MM.1S (cell line): ENCODE data around the gene CBX2.

Experiments used
- DNase-seq: peaks from one replicate; pipeline ENCODE4 v3.0.0-alpha.2; 2015
- H2AFZ ChIP-seq: fragments of 300-600 bp; sonication (generic); 2 replicates; pipeline ENCODE4 v1.6.0; 2016; ENCODE audit warnings: antibody characterized with exemption, low read length
- H3F3A ChIP-seq: fragments of 300-600 bp; sonication (generic); 2 replicates; pipeline ENCODE4 v1.6.1; 2016; ENCODE audit warnings: mild to moderate bottlenecking, antibody characterized with exemption, low read length, moderate library complexity, mixed read lengths; ENCODE audit not compliant: insufficient read depth
- H3K27ac ChIP-seq: fragments of 300-600 bp; sonication (generic); 2 replicates; pipeline ENCODE4 v1.5.1; 2016; ENCODE audit warnings: mild to moderate bottlenecking, low read length
- H3K27me3 ChIP-seq: fragments of 300-600 bp; sonication (generic); replicated peaks from 2 replicates; pipeline ENCODE4 v1.6.0; 2016; ENCODE audit warnings: low read length; ENCODE audit not compliant: insufficient read depth
- H3K36me3 ChIP-seq: fragments of 300-600 bp; sonication (generic); replicated peaks from 2 replicates; pipeline ENCODE4 v1.6.1; 2016; ENCODE audit warnings: mild to moderate bottlenecking, low read length, mixed read lengths; ENCODE audit not compliant: insufficient read depth
- H3K4me1 ChIP-seq: fragments of 300-600 bp; sonication (generic); 2 replicates; pipeline ENCODE4 v1.6.1; 2016; ENCODE audit warnings: low read length, mixed read lengths
- H3K4me2 ChIP-seq: fragments of 300-600 bp; sonication (generic); 2 replicates; pipeline ENCODE4 v1.6.0; 2016; ENCODE audit warnings: low read depth, low read length
- H3K4me3 ChIP-seq: fragments of 300-600 bp; sonication (generic); 2 replicates; pipeline ENCODE4 v1.5.1; 2016; ENCODE audit warnings: low read length, mixed read lengths
- H3K79me2 ChIP-seq: fragments of 300-600 bp; sonication (generic); 2 replicates; pipeline ENCODE4 v1.6.1; 2016; ENCODE audit warnings: mixed run types, low read length, mixed read lengths
- H3K9ac ChIP-seq: fragments of 300-600 bp; sonication (generic); 2 replicates; pipeline ENCODE4 v1.6.1; 2016; ENCODE audit warnings: low read length, mixed read lengths
- H3K9me2 ChIP-seq: fragments of 300-600 bp; sonication (generic); replicated peaks from 2 replicates; pipeline ENCODE4 v1.6.1; 2016; ENCODE audit warnings: mild to moderate bottlenecking, low read length, mixed read lengths; ENCODE audit not compliant: insufficient read depth
- H3K9me3 ChIP-seq: fragments of 300-600 bp; sonication (generic); replicated peaks from 2 replicates; pipeline ENCODE4 v1.6.1; 2016; ENCODE audit warnings: mild to moderate bottlenecking, low read length, mixed read lengths; ENCODE audit not compliant: insufficient read depth
- H4K20me1 ChIP-seq: fragments of 300-600 bp; sonication (generic); 2 replicates; pipeline ENCODE4 v1.6.1; 2016; ENCODE audit warnings: mild to moderate bottlenecking, low read length, moderate library complexity, mixed read lengths; ENCODE audit not compliant: insufficient read depth
- CTCF ChIP-seq: fragments of 300-600 bp; sonication (generic); IDR thresholded peaks from 2 replicates; pipeline ENCODE4 v1.5.1; 2016; ENCODE audit warnings: antibody characterized with exemption, low read length, mixed read lengths
- EZH2 ChIP-seq: fragments of 300-600 bp; sonication (generic); optimal IDR thresholded peaks from 2 replicates; pipeline ENCODE3; 2017; ENCODE audit warnings: low read depth, mild to moderate bottlenecking, antibody characterized with exemption, low read length, mixed read lengths
- EZH2phosphoT487 ChIP-seq: fragments of 300-600 bp; sonication (generic); IDR thresholded peaks from 2 replicates; pipeline ENCODE4 v1.6.1; 2018; ENCODE audit warnings: antibody characterized with exemption, low read length

Gene CBX2

DNA sequence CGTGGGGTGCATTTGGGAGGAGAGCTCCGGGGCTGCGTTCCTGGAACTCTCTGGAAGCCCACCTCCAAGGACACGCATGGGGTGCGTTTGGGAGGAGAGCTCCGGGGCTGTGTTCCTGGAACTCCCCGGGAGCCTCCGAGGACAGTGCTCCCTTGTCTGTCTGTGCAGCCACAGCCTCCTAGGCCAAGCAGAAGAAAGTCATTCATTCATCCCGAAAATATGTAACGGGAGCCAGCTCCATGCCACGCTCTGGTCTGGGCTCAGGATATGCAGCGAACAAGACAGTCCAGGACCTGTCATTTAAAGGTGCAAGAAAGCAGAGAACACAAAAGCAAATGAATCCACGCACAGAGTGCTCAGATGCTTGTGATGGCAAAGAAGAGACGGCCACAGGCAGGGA, 39.3 kb upstream of the CBX2 start:
- Histone ChIP-seq H3K79me2 (no peaks in the 10 kb centered on the region), H2AFZ (no peak overlapping the region), H3K36me3 (no peaks in the 10 kb centered on the region), H4K20me1 (no peaks in the 10 kb centered on the region), H3K9ac (no peak overlapping the region), H3K4me2 (no peak overlapping the region), H3K27ac (no peak overlapping the region), H3F3A (no peaks in the 10 kb centered on the region), H3K4me1 (no peaks in the 10 kb centered on the region), H3K27me3 (peaks cover 91% of the 10 kb centered on the region), H3K9me2 (no peaks in the 10 kb centered on the region), H3K4me3 (no peak overlapping the region), H3K9me3 (no peaks in the 10 kb centered on the region)
- no peak for DNase-seq
- TF ChIP-seq CTCF (no peak), EZH2phosphoT487 (no peak), EZH2 (no peak)

GRCh38 chr17:79739148-79740062, 38.5 kb upstream of the CBX2 start:
- no peak overlapping the region for H3K4me3 ChIP-seq
- H3K27ac ChIP-seq = no peak overlapping the region
- TF ChIP-seq EZH2 (no peak), CTCF (no peak)
- H3K36me3 ChIP-seq = no peaks in the 10 kb centered on the region
- no peak overlapping the region for H3K9ac ChIP-seq
- DNase-seq = no peak
- no peaks in the 10 kb centered on the region for H3F3A ChIP-seq
- H3K79me2 ChIP-seq = no peaks in the 10 kb centered on the region
- no peaks in the 10 kb centered on the region for H3K4me1 ChIP-seq
- H4K20me1 ChIP-seq = no peaks in the 10 kb centered on the region
- H3K9me3 ChIP-seq = no peaks in the 10 kb centered on the region
- H3K9me2 ChIP-seq = no peaks in the 10 kb centered on the region
- peaks cover 96% of the 10 kb centered on the region for H3K27me3 ChIP-seq
- H2AFZ ChIP-seq = no peak overlapping the region
- H3K4me2 ChIP-seq = no peak overlapping the region

DNA sequence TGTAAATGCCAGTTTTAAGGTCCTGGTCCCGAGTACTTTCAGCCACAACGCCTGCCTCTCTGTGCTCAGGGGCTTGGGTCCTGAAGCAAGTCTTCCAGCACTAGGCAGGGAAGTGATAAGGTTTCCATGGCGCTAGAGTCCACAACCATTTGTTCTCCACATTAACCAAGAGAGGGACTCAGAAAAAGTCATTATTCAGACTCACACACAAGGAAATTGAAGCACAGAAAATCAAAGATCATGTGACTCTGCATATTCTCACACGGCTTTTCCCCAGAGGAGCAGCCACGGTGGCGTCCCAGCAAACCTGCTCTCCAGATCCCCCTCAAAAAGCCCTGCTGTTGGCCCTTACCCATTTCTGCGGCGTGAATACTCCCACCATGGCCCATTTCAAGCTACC, 37.5 kb upstream of the CBX2 start:
- Histone ChIP-seq H3F3A (no peaks in the 10 kb centered on the region), H3K27me3 (peaks cover 96% of the 10 kb centered on the region), H3K36me3 (no peaks in the 10 kb centered on the region), H3K9me3 (no peaks in the 10 kb centered on the region), H4K20me1 (no peaks in the 10 kb centered on the region), H3K4me2 (no peak overlapping the region), H2AFZ (no peak overlapping the region), H3K9me2 (no peaks in the 10 kb centered on the region), H3K79me2 (no peaks in the 10 kb centered on the region), H3K27ac (no peak overlapping the region), H3K9ac (no peak overlapping the region), H3K4me1 (no peaks in the 10 kb centered on the region), H3K4me3 (no peak overlapping the region)
- no peak for DNase-seq
- TF ChIP-seq EZH2phosphoT487 (no peak), EZH2 (no peak), CTCF (no peak)
